ENCODE results near the gene NRG2.

GRCh38 chr5:139964266-139964993, 78.7 kb downstream of the NRG2 start:
- no peak for TF ChIP-seq CTCF (IDR thresholded peaks at IDR 0.05; ENCODE audit: insufficient read depth, low read length)
- TF ChIP-seq GABPA (IDR thresholded peaks at IDR 0.05; ENCODE audit: low read depth): no peak
- no peak for TF ChIP-seq REST (IDR thresholded peaks at IDR 0.05; ENCODE audit: insufficient replicate concordance, low read depth)

Data from HL-60 (cell line).